ENCODE measurements around the gene CPSF7. TPM values are rescaled to one million over a fixed set of nuclear protein-coding genes. Genes with fewer than 3 reads are reported as not detected.

The CPSF7 gene
- total RNA-seq, 1 donor from 2014 or later: 75.8 TPM

DNA sequence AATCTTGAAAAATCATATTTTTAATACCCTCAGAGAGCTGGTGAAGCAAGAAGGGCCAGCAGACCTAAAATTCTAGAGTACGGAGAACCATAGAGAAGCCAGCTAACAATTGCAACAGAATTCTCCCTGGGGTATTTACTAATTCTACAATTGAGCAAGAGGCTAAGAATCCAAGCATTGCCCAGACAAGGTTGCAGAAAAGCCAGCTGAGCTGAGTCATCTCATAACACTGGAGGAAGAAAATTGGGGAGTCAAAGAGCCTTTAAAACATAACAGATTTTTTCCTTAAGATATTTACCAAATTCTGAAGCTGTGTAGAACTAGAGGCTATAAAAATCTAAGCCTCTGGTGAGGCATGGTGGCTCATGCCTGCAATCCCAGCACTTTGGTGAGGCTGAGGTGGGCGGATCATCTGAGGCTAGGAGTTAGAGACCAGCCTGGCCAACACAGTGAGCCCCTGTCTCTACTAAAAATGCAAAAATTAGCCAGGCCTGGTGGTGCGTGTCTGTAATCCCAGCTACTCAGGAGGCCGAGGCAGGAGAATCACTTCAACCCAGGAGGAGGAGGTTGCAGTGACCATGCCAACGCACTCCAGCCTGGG lies 51.0 kb downstream of the CPSF7 start:
- TF ChIP-seq, protein P1, sequence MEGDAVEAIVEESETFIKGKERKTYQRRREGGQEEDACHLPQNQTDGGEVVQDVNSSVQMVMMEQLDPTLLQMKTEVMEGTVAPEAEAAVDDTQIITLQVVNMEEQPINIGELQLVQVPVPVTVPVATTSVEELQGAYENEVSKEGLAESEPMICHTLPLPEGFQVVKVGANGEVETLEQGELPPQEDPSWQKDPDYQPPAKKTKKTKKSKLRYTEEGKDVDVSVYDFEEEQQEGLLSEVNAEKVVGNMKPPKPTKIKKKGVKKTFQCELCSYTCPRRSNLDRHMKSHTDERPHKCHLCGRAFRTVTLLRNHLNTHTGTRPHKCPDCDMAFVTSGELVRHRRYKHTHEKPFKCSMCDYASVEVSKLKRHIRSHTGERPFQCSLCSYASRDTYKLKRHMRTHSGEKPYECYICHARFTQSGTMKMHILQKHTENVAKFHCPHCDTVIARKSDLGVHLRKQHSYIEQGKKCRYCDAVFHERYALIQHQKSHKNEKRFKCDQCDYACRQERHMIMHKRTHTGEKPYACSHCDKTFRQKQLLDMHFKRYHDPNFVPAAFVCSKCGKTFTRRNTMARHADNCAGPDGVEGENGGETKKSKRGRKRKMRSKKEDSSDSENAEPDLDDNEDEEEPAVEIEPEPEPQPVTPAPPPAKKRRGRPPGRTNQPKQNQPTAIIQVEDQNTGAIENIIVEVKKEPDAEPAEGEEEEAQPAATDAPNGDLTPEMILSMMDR (IDR thresholded peaks at IDR 0.05): no peak
- Histone ChIP-seq H3K4me1 (peaks cover 6% of the 10 kb centered on the region), H3K36me3 (peaks cover 10% of the 10 kb centered on the region), H3K4me3 (no peak overlapping the region), H3K27ac (peak overlapping the region; percentile 63), H3K9me3 (no peaks in the 10 kb centered on the region), H3K27me3 (no peaks in the 10 kb centered on the region)
- intact Hi-C loops (cut with DNase I): no loop called here
- DNase-seq (peak; percentile 7), ATAC-seq (peak; percentile 79)

DNA sequence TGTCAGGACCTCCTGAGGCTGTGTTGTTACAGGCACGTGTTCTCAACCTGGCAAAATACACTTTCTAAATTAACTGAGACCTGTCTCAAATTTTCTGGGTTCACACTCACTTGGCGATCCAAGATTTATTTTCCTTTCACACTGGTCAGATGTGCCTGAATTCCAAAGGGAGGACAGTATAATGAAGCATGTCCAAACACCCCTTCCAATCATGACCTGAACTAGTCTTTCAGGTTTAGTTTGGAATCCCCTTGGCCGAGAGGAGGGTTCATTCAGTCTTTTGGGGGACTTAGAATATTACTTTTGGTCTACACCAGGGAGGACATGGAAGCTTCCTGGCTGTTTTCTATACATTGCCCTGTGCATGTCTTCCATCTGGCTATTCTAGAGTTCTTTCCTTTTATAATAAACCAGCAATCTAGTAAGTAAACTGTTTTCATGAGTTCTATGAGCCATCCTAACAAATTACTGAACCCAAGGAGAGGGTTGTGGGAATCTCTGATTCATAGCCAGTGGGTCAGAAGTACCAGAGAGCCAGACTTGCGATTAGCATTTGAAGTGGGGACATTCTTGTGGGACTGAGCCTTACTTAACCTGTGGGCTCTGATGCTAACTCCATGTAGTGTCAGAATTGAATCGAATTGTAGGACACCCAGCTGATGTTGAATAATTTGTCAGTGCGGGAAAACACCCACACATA lies 52.2 kb downstream of the CPSF7 start:
- intact Hi-C loops (cut with DNase I): no loop called here
- Histone ChIP-seq H3K4me1 (peaks cover 6% of the 10 kb centered on the region), H3K9me3 (no peaks in the 10 kb centered on the region), H3K27ac (peak overlapping the region; percentile 24), H3K27me3 (no peaks in the 10 kb centered on the region), H3K36me3 (peaks cover 10% of the 10 kb centered on the region), H3K4me3 (no peak overlapping the region)
- TF ChIP-seq, protein P1 (IDR thresholded peaks at IDR 0.05): no peak
- no peak for DNase-seq
- ATAC-seq: no peak

DNA sequence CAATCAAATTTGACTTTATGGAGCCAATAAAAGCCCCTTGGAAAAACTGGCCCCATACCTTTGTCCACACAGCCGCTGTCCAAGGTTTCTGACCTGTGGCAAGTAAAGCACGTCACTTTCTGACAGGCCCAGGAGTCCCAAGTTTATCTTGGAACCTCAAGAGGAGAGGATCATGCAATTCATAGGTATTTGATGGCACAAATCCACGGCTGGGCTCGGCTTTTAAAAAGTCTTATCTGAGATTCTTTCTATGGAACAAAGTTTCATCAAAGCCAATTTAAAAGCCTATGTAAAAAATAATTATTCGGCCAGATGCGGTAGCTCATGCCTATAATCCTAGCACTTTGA lies 54.0 kb downstream of the CPSF7 start:
- intact Hi-C loops (cut with DNase I): no loop called here
- Histone ChIP-seq H3K27ac (no peak overlapping the region), H3K9me3 (no peaks in the 10 kb centered on the region), H3K4me1 (peaks cover 6% of the 10 kb centered on the region), H3K27me3 (no peaks in the 10 kb centered on the region), H3K36me3 (peaks cover 10% of the 10 kb centered on the region), H3K4me3 (no peak overlapping the region)
- TF ChIP-seq, protein P1 (IDR thresholded peaks at IDR 0.05): no peak
- ATAC-seq (no peak), DNase-seq (no peak)

GRCh38 chr11:61372659-61373420 lies 56.9 kb downstream of the CPSF7 start:
- no peak overlapping the region for H3K27ac ChIP-seq
- TF ChIP-seq, protein P1 (IDR thresholded peaks at IDR 0.05): no peak
- intact Hi-C loops (cut with DNase I): no loop called here
- DNase-seq (no peak), ATAC-seq (no peak)
- peaks cover 11% of the 10 kb centered on the region for H3K4me1 ChIP-seq
- H3K4me3 ChIP-seq: no peak overlapping the region
- H3K27me3 ChIP-seq: no peaks in the 10 kb centered on the region
- peaks cover 35% of the 10 kb centered on the region for H3K36me3 ChIP-seq
- no peaks in the 10 kb centered on the region for H3K9me3 ChIP-seq

DNA sequence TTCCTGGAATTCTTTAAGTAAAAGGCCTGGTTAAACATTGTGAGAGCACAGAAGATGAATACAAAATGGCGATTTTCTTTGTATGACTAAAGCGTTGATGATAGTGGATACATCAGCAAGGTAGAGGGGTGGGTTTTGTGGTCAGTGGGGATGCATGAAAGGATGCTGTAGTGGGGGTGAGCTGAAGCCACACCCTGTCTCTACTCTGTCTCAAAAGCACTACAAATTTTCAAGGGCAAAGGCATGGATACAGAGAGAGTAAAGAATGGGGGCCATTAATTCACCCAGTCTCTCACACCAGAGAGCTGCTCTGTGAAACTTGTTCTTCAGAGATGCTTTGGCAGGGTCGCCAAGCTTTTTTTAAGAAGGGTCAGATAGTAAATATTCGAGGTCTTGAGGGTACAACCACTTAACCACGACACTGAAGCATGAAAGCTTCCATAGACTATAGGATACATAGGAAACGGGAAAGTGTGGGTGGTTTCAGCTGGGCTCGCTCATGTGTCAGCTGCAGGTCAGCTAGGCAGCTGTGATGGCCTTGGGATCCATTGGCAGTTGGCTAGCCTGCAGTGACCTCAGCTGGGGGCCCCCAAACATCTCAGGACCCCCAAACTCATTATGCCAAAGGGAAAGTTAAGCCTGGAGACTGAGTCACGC lies 59.3 kb downstream of the CPSF7 start:
- Histone ChIP-seq H3K4me1 (peaks cover 11% of the 10 kb centered on the region), H3K27me3 (no peaks in the 10 kb centered on the region), H3K36me3 (peaks cover 50% of the 10 kb centered on the region), H3K9me3 (no peaks in the 10 kb centered on the region), H3K4me3 (no peak overlapping the region), H3K27ac (peak overlapping the region; percentile 68)
- intact Hi-C loops (cut with DNase I): no loop called here
- no peak for ATAC-seq
- TF ChIP-seq, protein P1 (IDR thresholded peaks at IDR 0.05): no peak
- no peak for DNase-seq

All from upper lobe of right lung (tissue), 1 donor.